CD4-positive, alpha-beta T cell (primary cell): ENCODE results near the gene ATG4D. TPM values are rescaled to one million over a fixed set of nuclear protein-coding genes. Genes with fewer than 3 reads are reported as not detected.

Source experiments
- ATAC-seq: fragments of 200-7000 bp; cut with Tn5 transposase; one replicate; pipeline ENCODE4 v1.10.0; 2022; ENCODE audit warnings: mild to moderate bottlenecking; ENCODE audit not compliant: poor library complexity
- CTCF ChIA-PET: fragments of 350-600 bp; sonication (Branson Sonifier 250); formaldehyde crosslinking; loops from one replicate; lab custom pipeline; 2021; ENCODE audit warnings: antibody characterized with exemption, inconsistent platforms; lab: Charles Lee
- POLR2A ChIA-PET: fragments of 350-600 bp; sonication (Branson Sonifier 250); formaldehyde crosslinking; loops from one replicate; lab custom pipeline; 2021; ENCODE audit warnings: antibody characterized with exemption, inconsistent platforms; lab: Charles Lee
- DNase-seq, 14 experiments: peaks; one replicate each; pipeline ENCODE4 v3.0.0-alpha.2; 2013 to 2020; ENCODE audit warnings: mixed read lengths in 2 of 14
- H3K27ac ChIP-seq, 2 donors: one replicate each; pipeline versions ENCODE4 v1.5.1 to v1.7.0; 2013; ENCODE audit warnings: low read length in 2 of 2, low read depth in 1 of 2, mild to moderate bottlenecking in 1 of 2
- H3K27me3 ChIP-seq, 2 experiments: 1 replicate in 1 of 2; 2 replicates in 1 of 2; pipeline versions ENCODE4 v1.6.1 to v1.7.0; 2013; ENCODE audit warnings: low read length in 2 of 2, control low read depth in 1 of 2, mild to moderate bottlenecking in 1 of 2, moderate library complexity in 1 of 2; ENCODE audit not compliant: insufficient read depth in 2 of 2, control insufficient read depth in 1 of 2
- H3K36me3 ChIP-seq: one replicate; pipeline ENCODE4 v1.6.1; 2013; ENCODE audit warnings: low read length, control low read depth; ENCODE audit not compliant: insufficient read depth
- H3K4me1 ChIP-seq: one replicate; pipeline ENCODE4 v1.6.1; 2013; ENCODE audit warnings: low read length, control low read depth; ENCODE audit not compliant: insufficient read depth
- H3K4me3 ChIP-seq: one replicate; pipeline ENCODE4 v1.5.1; 2013; ENCODE audit warnings: mild to moderate bottlenecking, low read length, moderate library complexity
- H3K9me3 ChIP-seq, 2 experiments: 1 replicate in 1 of 2; 2 replicates in 1 of 2; pipeline versions ENCODE4 v1.6.1 to v1.7.0; 2013; ENCODE audit warnings: low read length in 2 of 2, mild to moderate bottlenecking in 2 of 2, control low read depth in 1 of 2, moderate library complexity in 1 of 2; ENCODE audit not compliant: control insufficient read depth in 1 of 2, insufficient read depth in 1 of 2
- H3K27ac Mint-ChIP-seq: one replicate; pipeline ENCODE4 v1.8.0; 2020; ENCODE audit warnings: mixed read lengths
- H3K27me3 Mint-ChIP-seq: one replicate; pipeline ENCODE4 v1.8.0; 2021; ENCODE audit warnings: mixed read lengths
- H3K36me3 Mint-ChIP-seq: one replicate; pipeline ENCODE4 v1.8.0; 2021; ENCODE audit warnings: low read depth, mixed read lengths
- H3K4me1 Mint-ChIP-seq: one replicate; pipeline ENCODE4 v1.8.0; 2021; ENCODE audit warnings: low read depth, mixed read lengths
- H3K4me3 Mint-ChIP-seq: one replicate; pipeline ENCODE4 v1.8.0; 2020; ENCODE audit warnings: mild to moderate bottlenecking, mixed read lengths
- H3K9me3 Mint-ChIP-seq: one replicate; pipeline ENCODE4 v1.8.0; 2020; ENCODE audit warnings: mixed read lengths
- CTCF ChIP-seq: fragments of 200-600 bp; IDR thresholded peaks from one replicate; pipeline ENCODE4 v1.8.0; 2022; ENCODE audit warnings: antibody characterized with exemption, mild to moderate bottlenecking
- intact Hi-C, 2 experiments: fragments of 100-400 bp; cut with DNase I in 1 of 2; cut with micrococcal nuclease in 1 of 2; formaldehyde crosslinking; loops; one replicate each; pipeline versions ENCODE4 v1.15.1 to v1.9.0; 2023 to 2025; cut with DNase I, micrococcal nuclease
- total RNA-seq, 174 experiments: library from RNA in 2 of 174; stranded (reverse) in 2 of 174; gene quantifications; one replicate each; pipeline ENCODE4 v1.2.3 and lab custom pipeline; 2021 to 2026

The ATG4D gene
- total RNA-seq, 2 experiments from 2014 or later = 81.1 to 84.6 TPM

GRCh38 chr19:10500247-10500592 is 43.5 kb upstream of the ATG4D start:
- Mint-ChIP-seq H3K9me3 (no peaks in the 10 kb centered on the region), H3K27ac (peak overlapping the region; percentile 31), H3K27me3 (no peaks in the 10 kb centered on the region), H3K4me1 (peaks cover 28% of the 10 kb centered on the region), H3K4me3 (peak overlapping the region; percentile 87), H3K36me3 (peaks cover 27% of the 10 kb centered on the region)
- Histone ChIP-seq H3K27ac (no peak overlapping the region), H3K4me3 (no peak overlapping the region), H3K36me3 (peaks cover 28% of the 10 kb centered on the region), H3K9me3 (no peaks in the 10 kb centered on the region), H3K4me1 (peaks cover 54% of the 10 kb centered on the region), H3K27me3 (no peaks in the 10 kb centered on the region)
- CTCF ChIA-PET = interaction anchor here (1.3 kb wide), 1 partner anchor 17 kb away, joined by 3 read pairs; no protein-coding TSS in a partner anchor
- ATAC-seq (no peak), DNase-seq (no peak)
- POLR2A ChIA-PET = no interaction called here
- intact Hi-C loops = loop anchor here (5.0 to 10.0 kb wide), 2 partner anchors 42 to 155 kb away; partner anchors contain the start of genes ATG4D (in 1 of the 2) and ILF3 (in 1 of the 2)
- no peak for TF ChIP-seq CTCF

DNA sequence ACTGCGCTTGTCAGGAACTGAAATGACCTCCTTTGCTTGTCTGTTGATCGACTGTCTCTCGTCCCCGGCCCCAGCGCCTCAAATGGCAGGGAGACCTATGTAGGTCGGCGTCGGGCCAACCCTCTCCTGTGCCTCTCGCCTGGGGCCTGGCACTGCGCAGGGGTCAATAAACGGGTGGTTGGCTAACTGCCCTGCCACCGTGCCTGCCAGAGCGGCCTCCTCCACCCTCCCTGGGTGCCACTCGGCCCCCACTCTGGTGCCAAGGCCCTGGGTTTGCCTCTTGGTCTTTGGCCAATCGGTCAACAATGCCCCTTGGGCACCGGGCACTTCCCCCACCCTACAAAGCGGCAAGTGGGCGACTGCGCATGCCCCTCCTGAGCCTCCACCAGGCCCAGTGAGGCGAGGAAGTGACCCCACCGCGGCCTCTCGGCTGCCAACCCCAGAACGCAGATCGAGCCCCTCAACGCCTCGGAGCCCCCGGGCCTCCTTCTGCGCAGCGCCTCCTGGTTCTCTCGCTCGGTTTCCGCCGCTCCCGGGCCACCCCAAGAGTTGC is 41.7 kb upstream of the ATG4D start:
- H3K36me3 Mint-ChIP-seq = peaks cover 21% of the 10 kb centered on the region
- H3K36me3 ChIP-seq = peaks cover 20% of the 10 kb centered on the region
- DNase-seq = peak in 9 of 14 experiments; percentile 14 to 53 (median 26)
- ChIA-PET POLR2A (interaction anchor here (0.7 kb wide), 1 partner anchor 64 kb away, joined by 3 read pairs; the partner anchor contains the start of gene KRI1), CTCF (interaction anchor here (0.8 to 2.3 kb wide), 2 partner anchors 23 to 86 kb away, joined by 3 to 6 read pairs; no protein-coding TSS in a partner anchor)
- intact Hi-C loops = loop anchor here (2.0 to 10.0 kb wide), 3 partner anchors 40 to 153 kb away; partner anchors contain the start of genes ATG4D (in 1 of the 2) and ILF3 (in 1 of the 2)
- peak overlapping the region; percentile 52 for H3K27ac Mint-ChIP-seq
- TF ChIP-seq CTCF = peak; percentile 21
- peaks cover 56% of the 10 kb centered on the region for H3K4me1 ChIP-seq
- H3K27me3 Mint-ChIP-seq = no peaks in the 10 kb centered on the region
- H3K4me1 Mint-ChIP-seq = peaks cover 34% of the 10 kb centered on the region
- H3K9me3 Mint-ChIP-seq = no peaks in the 10 kb centered on the region
- H3K4me3 Mint-ChIP-seq = peak overlapping the region; percentile 88
- no peaks in the 10 kb centered on the region for H3K9me3 ChIP-seq
- peak; percentile 20 for ATAC-seq
- no peaks in the 10 kb centered on the region for H3K27me3 ChIP-seq
- peak overlapping the region; percentile 67 for H3K27ac ChIP-seq
- peak overlapping the region; percentile 84 for H3K4me3 ChIP-seq

DNA sequence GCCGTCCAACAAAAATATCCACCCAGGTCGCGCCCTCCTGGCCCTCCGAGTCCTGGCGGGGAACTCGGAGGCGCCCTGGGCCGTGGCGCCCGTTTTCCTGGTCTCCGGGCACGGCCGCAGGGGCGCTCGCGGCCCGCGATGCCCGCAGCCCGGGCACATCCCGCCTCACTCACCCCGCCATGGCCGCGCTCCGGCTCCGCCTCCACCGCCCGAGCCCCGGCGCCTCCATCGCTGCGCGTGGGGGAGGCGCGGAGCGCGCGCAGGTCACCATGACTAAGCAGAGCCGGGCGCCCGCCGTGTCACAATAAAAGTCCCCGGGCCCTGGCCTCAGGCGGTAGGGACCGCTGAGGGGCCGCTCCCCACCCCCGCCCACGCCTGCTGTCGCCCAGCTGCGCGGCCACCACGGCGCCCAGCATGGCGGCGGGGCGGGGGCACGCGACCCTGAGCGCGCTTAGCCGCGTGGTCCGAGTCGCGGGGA is 41.1 kb upstream of the ATG4D start:
- H3K4me1 Mint-ChIP-seq = peaks cover 30% of the 10 kb centered on the region
- peaks cover 15% of the 10 kb centered on the region for H3K36me3 ChIP-seq
- H3K9me3 ChIP-seq = no peaks in the 10 kb centered on the region
- no peaks in the 10 kb centered on the region for H3K9me3 Mint-ChIP-seq
- ChIA-PET POLR2A (interaction anchor here (0.7 to 1.6 kb wide), 3 partner anchors 63 to 232 kb away, joined by 3 to 7 read pairs (median 4); partner anchors contain the start of genes CDKN2D, ICAM1 and KRI1), CTCF (interaction anchor here (0.6 to 2.3 kb wide), 2 partner anchors 24 to 63 kb away, joined by 5 to 6 read pairs; partner anchors contain the start of gene KRI1)
- H3K4me3 Mint-ChIP-seq = peak overlapping the region; percentile 88
- peaks cover 17% of the 10 kb centered on the region for H3K36me3 Mint-ChIP-seq
- H3K4me3 ChIP-seq = peak overlapping the region; percentile 84
- H3K27ac Mint-ChIP-seq = peak overlapping the region; percentile 52
- intact Hi-C loops = loop anchor here (2.0 to 10.0 kb wide), 3 partner anchors 40 to 152 kb away; partner anchors contain the start of genes ATG4D (in 1 of the 2) and ILF3 (in 1 of the 2)
- peak; percentile 93 for ATAC-seq
- no peaks in the 10 kb centered on the region for H3K27me3 ChIP-seq
- peak overlapping the region; percentile 67 for H3K27ac ChIP-seq
- DNase-seq = peak; percentile 75 to 94 (median 86)
- H3K4me1 ChIP-seq = peaks cover 52% of the 10 kb centered on the region
- no peaks in the 10 kb centered on the region for H3K27me3 Mint-ChIP-seq
- TF ChIP-seq CTCF = no peak
